ENCODE measurements around the gene DNAJB11.

DNA sequence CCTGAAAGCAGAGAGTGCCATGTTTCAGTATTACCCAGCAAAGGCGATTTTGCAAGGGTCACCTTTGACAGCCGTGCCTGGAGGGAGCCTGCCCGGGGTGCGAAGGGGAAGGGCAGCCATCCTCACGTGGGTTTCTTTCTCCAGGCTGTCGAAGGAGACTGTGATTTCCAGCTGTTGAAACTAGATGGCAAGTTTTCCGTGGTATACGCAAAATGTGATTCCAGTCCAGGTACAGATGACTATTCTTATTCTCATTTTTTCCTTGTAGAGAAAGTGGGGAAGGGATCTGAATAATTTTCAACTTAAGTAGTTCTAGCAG lies 45.7 kb downstream of the DNAJB11 start:
- TF ChIP-seq, protein P1, sequence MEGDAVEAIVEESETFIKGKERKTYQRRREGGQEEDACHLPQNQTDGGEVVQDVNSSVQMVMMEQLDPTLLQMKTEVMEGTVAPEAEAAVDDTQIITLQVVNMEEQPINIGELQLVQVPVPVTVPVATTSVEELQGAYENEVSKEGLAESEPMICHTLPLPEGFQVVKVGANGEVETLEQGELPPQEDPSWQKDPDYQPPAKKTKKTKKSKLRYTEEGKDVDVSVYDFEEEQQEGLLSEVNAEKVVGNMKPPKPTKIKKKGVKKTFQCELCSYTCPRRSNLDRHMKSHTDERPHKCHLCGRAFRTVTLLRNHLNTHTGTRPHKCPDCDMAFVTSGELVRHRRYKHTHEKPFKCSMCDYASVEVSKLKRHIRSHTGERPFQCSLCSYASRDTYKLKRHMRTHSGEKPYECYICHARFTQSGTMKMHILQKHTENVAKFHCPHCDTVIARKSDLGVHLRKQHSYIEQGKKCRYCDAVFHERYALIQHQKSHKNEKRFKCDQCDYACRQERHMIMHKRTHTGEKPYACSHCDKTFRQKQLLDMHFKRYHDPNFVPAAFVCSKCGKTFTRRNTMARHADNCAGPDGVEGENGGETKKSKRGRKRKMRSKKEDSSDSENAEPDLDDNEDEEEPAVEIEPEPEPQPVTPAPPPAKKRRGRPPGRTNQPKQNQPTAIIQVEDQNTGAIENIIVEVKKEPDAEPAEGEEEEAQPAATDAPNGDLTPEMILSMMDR (IDR thresholded peaks at IDR 0.05): no peak
- TF ChIP-seq POLR2A (IDR thresholded peaks at IDR 0.05): no peak
